ENCODE measurements around the gene TEX52. TPM values are rescaled to one million over a fixed set of nuclear protein-coding genes. Genes with fewer than 3 reads are reported as not detected.

Gene TEX52
- total RNA-seq, 1 donor from 2014 or later: not detected

- no peak for DNase-seq (ENCODE audit: extremely low read depth, low read depth, low spot score)
Measured at GRCh38 chr12:2801044-2801783, 55.6 kb downstream of the TEX52 start.

- no peak for DNase-seq (ENCODE audit: extremely low read depth, low read depth, low spot score)
Measured at GRCh38 chr12:2800046-2800570, 56.7 kb downstream of the TEX52 start.

Other genes starting within 250 kb of the TEX52 start
- gene FKBP4, start 62.1 kb downstream of the TEX52 start, total RNA-seq: 33.6 and 34.9 TPM in 2 replicates
- 15.4 and 20.1 TPM in 2 replicates for gene ITFG2, start 44.4 kb downstream of the TEX52 start, total RNA-seq
- not detected in 2 replicates for gene NRIP2, start 22.0 kb downstream of the TEX52 start, total RNA-seq
- gene FOXM1, start 20.1 kb upstream of the TEX52 start, total RNA-seq: 7.3 and 17.6 TPM in 2 replicates
- gene RHNO1, start 20.2 kb upstream of the TEX52 start, total RNA-seq: 23.1 and 27.2 TPM in 2 replicates
- 18.5 and 24.0 TPM in 2 replicates for gene TULP3, start 33.9 kb upstream of the TEX52 start, total RNA-seq
- gene TEAD4, start 102.4 kb upstream of the TEX52 start, total RNA-seq: 33.3 and 47.5 TPM in 2 replicates
- 60.4 and 65.5 TPM in 2 replicates for gene TSPAN9, start 220.3 kb upstream of the TEX52 start, total RNA-seq

Measured in glomerular endothelial cell (primary cell).